GM21528 (cell line): ENCODE results near the gene KRT38.
"Not testable (repeated sequence)": the region's sequence is repeated elsewhere in the genome, so short reads cannot be mapped to it uniquely, and the experiment has no call there.

ENCODE experiments used
- ATAC-seq: cut with Tn5 transposase; IDR thresholded peaks from one replicate; pipeline ENCODE4 v1.9.1; 2021; ENCODE audit warnings: mild to moderate bottlenecking, moderate library complexity; ENCODE audit not compliant: unreplicated experiment, low FRiP score

Gene KRT38

GRCh38 chr17:41463746-41464145 is 23.0 kb upstream of the KRT38 start:
- no peak for ATAC-seq

DNA sequence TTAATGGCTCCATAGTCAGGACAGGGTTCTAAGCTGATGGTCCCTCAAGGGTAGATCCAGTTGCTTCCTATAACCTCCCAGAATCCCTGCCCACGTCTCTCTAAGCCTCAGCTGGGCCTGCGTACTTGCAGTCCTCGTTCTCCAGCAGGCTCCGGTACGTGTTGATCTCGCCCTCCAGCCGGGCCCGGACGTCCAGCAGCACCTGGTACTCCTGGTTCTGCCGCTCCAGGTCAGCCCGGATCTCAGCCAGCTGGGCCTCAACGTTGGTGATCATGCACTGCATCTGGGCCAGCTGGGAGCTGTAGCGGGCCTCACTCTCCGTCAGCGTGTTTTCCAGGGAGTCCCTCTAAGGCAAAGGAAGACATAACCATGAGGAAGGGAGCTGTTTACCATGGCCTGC is 21.9 kb upstream of the KRT38 start:
- ATAC-seq = no peak

DNA sequence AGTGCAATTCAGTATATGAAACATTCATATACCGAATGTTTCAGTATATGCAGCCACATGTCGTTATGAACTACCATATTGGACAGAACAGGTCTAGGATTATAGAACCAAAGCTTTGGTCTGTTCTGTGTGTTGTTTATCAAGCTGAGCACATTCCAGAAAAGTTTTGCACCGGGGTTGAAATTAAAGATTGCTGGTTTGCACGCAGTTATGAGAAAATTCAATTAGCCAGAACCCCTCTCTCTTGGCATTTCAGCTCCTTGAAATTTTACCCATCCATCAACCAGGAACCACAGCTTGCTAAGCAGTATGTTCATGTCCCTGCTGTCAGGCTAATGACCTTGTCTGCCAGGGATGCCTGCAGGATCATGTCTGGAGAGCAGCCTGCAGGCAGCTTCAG is 16.9 kb upstream of the KRT38 start:
- ATAC-seq = no peak

- no peak for ATAC-seq
These were observed 15.4 kb upstream of the KRT38 start for GRCh38 chr17:41456204-41456603.

DNA sequence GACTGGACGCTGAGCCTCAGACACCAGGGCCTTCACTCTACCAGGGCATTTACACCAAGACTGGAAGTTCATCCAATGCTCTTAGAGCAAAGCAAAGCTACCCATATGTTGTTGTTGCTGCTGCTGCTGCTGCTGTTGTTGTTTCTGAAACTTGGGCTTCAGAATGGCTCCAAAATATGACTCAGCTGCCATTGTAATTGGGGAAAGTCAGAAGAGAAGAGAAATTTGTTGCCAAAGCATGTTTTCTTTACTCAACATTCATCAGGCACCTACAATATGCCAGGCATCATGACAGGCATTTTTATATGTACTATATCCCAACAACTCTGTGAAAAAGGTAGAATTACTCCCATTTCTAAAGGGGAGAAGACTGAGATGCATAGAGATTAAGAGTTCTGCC is 14.5 kb upstream of the KRT38 start:
- no peak for ATAC-seq

DNA sequence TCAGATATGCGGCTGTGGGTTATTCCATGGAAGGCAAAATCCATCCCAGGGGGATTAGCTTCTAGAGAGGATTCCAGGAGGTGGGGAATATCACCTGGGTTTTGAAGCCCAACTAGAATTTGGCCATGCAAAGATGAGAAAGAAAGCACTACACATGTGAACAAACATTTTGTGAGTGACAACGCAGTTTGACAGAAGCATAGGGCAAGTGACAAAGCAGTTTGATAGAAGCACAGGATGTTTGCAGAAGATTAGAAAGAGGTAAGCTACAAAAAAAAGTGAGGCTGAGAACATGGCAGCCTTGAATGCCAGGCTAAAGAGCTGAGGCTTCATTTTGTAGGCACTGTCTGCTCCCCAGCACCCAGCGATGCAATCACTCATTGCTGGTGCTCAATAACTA is 12.3 kb upstream of the KRT38 start:
- ATAC-seq = no peak

DNA sequence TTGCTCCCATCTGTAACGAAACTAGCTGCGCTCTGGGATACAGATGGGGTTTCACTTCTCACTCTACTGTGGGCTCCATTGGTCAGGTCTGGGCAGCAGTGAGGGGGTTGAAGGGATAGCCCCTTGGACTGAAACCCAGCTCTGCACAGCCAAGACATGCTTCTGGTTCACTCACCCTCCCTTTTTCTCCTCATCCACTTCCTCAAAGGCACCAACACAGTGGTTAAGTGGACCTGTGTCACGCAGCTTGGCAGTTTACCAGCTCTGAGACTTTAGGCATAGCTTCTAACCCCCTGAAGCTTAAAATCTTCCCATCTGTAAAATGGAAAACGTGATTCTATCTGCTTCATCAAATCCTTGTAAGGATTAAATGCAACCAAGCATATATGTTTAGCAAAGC is 11.5 kb upstream of the KRT38 start:
- no peak for ATAC-seq

DNA sequence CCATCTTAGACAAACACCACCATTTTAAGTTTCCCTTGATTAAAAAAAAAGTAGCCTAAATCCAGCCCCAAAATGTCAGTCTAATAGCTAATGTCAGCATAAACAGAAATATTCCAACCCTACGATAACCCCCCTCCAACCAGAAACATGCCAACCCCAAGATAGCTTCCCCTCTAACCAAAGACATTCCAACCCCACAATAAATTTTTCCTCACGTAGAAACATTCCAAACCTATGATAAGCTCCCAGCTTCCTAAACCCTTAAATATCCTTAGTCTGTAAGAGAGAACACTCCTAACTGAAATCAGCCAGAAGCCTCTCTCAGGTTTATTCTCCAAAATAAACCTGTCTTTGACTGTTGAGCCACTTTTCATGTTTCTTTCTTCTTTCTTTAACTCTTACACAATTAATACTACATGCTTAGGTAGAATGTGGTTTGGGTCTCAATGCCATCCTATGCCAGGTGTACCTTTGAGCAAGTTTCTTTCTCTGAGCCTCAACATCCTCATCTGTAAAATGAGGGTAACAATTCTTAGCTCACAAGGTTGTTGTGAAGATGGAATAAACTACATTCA is 10.5 kb upstream of the KRT38 start:
- ATAC-seq = no peak

GRCh38 chr17:41449008-41449407 is 8.2 kb upstream of the KRT38 start:
- no peak for ATAC-seq

DNA sequence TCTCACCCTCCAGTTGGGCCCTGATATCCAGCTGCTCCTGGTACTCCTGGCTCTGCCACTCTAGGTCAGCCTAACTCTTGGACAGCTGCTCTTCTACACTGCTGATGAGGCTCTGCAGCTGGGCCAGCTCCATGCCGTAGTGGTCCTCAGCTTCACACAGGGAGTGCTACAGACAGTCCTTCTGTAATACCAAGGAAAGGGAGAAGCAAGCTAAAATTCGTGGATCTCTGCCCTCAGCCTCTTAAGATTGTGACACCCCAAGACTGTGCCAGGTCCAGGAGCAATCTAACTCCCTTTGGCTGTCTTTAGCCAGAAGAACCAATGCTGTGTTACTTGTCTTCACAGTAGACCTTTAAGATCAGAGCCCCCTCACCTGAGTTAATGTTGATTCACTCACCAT is 7.7 kb upstream of the KRT38 start:
- no peak for ATAC-seq

DNA sequence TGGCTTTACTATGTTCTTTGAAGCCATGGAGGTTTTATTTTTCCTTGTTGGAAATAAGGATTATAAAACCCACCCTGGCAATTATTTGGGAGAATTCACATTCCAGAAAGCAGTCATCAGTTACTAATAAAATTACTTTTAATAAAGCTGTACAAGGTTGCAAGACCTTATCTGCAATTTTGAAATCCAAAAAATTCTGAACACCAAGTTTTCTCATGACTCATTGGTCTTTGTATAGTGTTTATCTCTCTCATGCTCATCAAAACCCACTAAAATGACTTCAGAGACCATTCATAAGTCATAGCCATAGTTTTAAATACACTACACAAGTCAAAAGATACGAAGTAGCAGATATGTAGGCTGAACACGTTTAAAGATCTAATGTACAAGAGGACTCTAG is 6.0 kb upstream of the KRT38 start:
- ATAC-seq = no peak

- ATAC-seq = no peak
These were observed 3.9 kb upstream of the KRT38 start for GRCh38 chr17:41444640-41445039.

DNA sequence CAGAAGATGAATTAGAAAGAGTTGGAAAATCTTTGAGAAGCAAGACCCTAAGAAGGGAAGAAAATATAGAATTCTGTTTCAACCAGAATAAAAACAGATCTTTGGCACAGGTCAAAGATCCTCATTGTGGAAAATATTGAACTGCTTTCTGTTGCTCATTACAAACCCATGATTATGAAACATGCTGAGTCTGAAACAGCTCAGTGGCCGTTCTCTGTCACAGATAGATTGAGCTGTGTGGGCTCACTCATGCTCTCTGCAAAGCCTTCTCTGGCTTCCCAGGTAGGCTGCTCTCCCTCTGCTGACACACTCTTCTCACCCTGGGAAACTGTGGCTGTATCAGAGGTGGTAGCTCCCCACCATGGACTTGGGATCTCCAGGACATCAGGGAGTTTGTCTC is 3.4 kb upstream of the KRT38 start:
- no peak for ATAC-seq

DNA sequence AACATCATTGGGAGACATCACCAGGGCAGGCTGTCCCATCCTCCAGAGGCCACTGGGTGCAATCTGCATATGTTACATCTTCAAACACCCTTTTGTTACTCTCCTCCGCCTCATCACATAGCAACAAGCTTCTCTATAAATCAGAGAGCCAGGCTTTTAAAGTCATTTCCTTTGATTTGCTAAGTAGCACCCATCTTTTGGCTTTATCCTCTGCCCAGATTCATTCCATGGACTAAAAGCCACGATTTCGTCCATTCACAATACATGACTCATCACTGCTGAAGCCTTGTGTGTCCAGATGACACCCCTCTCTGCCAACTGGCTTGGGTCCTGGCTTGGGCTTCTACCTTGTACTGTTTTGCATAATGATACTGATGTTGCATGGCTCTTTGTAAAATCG is 2.0 kb upstream of the KRT38 start:
- ATAC-seq = no peak

DNA sequence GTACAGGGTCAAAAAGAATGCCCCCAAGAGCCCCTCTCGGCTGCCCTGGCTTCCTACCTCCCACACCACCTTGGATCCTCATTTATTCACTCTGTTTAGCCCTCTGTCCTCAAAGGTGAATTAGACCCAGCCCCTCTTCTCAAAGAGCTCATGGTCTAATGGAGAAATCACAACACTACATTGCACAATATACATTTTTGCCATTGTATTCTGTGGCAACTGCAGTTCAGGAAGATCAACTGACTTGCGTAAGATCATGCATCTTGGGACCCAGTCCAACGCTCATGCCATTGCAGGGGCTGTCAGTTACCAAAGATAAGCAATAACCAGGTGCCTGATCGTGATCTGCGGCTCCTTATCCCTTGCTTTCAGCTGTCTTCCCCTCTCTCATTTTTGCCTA is 1.4 kb downstream of the KRT38 start:
- ATAC-seq = no peak

DNA sequence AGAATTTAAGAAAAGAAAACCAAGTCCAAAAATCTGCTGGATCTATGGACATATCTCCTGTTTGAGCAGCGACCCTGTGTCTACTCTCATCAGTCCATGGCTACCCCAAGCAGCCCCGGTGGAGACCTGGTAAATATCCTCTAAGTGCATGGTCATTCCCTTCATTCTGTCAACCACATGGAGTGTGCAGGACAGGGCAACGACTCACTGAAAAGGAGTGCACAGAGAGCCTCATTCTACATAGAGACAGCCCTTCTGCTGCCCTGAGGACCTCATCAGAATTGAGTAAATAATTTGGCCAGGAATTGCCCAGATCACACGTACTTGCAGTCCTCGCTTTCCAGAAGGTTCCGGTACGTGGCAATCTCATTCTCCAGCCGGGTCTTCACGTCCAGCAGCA is 3.0 kb downstream of the KRT38 start:
- ATAC-seq = no peak

DNA sequence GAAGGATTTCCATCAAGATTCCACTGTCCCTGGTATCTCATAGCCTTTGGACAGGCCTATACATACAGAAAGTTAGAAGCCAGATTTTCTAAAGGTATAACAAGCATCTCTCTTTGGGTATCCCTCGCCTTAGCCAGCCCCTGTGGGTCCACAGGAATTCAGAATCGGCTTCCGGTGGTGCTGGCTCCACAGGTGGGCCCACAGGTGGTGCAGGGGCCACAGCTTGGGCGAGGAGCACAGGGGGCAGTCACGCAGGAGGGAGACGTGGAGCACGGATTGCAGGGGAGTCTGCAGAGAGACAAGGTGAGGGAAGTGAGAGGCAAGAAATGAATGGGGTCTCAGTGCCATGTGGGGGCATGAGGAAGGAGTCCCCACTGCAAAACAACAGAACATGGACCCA is 3.5 kb downstream of the KRT38 start:
- no peak for ATAC-seq

DNA sequence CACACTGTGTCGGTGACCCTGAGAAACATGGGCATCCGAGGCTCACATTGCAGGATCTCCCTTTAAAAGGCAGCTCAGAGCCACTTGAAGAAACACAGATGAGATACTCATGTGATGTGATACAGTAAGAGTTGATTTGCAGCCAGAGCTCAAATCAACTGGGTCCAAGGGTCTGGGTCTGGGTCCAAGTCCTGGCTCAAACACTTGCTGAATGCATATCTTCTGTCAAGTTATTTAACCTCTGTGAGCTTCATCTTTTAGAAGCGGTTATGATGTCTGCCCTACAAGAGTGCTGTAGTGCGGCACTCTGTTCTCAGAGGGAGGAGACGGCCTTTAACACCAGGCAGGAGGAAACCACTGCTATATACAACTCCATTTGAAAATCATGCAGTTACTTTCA is 6.4 kb downstream of the KRT38 start:
- ATAC-seq = no peak

- ATAC-seq = no peak
These were observed 6.8 kb downstream of the KRT38 start for GRCh38 chr17:41434005-41434404.

DNA sequence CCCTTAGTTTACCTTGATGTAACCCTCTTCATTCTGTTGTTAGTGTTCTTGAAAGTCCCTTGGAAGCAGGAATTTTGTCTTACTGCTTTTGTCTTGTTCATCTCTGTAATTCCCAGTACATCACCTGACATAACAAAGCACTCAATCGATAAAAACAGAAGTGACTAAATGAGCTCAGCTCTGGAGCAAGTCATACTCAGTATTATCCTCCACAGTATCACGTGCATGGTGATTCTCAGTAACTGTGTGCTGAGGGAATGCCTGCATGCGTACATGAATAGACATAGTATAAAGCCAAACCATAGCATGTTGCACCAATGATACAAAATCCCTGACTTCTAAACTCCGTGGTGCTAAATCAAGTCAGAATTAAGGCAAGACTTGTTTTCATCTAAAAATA is 7.2 kb downstream of the KRT38 start:
- no peak for ATAC-seq

- ATAC-seq = not testable (repeated sequence)
These were observed 10.4 kb downstream of the KRT38 start for GRCh38 chr17:41430376-41430775.

DNA sequence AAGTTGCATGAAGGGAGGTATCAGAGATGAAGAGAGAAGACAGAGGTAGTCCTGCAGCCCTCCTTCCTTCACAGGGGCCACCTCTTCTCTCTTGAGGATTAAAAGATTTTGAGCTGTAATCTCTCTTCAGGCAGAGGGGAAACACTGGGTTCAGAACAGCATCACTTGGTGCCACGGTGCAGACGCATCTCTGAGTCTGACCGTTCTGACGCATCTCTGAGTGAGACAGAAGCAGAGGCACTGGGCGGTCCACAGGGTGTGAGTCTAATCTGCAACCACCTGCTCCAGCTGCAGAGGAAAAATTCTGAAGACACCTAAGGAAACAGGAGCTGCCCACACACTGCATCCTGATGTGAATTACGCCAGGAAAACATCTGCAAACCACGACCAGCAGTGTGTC is 11.1 kb downstream of the KRT38 start:
- ATAC-seq = no peak

GRCh38 chr17:41428591-41429291 is 12.0 kb downstream of the KRT38 start:
- no peak for ATAC-seq
